ENCODE results near the gene AP3D1. TPM values are rescaled to one million over a fixed set of nuclear protein-coding genes. Genes with fewer than 3 reads are reported as not detected.

Gene AP3D1
- total RNA-seq, 1 donor from 2014 or later = 109 TPM

DNA sequence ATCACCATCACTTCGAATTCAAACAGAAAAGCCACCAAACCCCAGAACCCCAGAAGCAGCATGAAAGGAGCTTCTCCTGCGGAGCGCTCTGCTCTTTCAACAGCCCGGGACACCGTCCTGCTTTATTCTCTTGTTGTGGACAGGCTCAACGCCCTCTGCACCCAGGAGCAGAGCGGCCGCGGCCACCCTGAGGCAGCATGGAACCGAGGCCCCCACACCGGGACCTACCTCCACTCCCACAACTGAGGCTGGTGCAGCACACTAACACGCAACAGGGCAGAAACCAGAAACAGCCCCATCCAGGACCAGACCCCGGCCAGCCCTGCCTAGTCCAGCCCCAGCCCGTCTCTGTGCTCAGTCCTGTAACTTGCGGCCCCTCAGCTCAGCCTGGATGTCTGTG, 7.2 kb downstream of the AP3D1 start:
- Histone ChIP-seq H3K36me3 (peaks cover 19% of the 10 kb centered on the region), H3K4me3 (no peak overlapping the region), H3K4me1 (peaks cover 13% of the 10 kb centered on the region), H3K27me3 (no peaks in the 10 kb centered on the region), H3K9me3 (no peaks in the 10 kb centered on the region), H3K27ac (no peak overlapping the region)
- ATAC-seq (peak; percentile 24), DNase-seq (no peak)
- intact Hi-C loops (cut with DNase I) = no loop called here
- TF ChIP-seq, protein P1, sequence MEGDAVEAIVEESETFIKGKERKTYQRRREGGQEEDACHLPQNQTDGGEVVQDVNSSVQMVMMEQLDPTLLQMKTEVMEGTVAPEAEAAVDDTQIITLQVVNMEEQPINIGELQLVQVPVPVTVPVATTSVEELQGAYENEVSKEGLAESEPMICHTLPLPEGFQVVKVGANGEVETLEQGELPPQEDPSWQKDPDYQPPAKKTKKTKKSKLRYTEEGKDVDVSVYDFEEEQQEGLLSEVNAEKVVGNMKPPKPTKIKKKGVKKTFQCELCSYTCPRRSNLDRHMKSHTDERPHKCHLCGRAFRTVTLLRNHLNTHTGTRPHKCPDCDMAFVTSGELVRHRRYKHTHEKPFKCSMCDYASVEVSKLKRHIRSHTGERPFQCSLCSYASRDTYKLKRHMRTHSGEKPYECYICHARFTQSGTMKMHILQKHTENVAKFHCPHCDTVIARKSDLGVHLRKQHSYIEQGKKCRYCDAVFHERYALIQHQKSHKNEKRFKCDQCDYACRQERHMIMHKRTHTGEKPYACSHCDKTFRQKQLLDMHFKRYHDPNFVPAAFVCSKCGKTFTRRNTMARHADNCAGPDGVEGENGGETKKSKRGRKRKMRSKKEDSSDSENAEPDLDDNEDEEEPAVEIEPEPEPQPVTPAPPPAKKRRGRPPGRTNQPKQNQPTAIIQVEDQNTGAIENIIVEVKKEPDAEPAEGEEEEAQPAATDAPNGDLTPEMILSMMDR (IDR thresholded peaks at IDR 0.05) = no peak

DNA sequence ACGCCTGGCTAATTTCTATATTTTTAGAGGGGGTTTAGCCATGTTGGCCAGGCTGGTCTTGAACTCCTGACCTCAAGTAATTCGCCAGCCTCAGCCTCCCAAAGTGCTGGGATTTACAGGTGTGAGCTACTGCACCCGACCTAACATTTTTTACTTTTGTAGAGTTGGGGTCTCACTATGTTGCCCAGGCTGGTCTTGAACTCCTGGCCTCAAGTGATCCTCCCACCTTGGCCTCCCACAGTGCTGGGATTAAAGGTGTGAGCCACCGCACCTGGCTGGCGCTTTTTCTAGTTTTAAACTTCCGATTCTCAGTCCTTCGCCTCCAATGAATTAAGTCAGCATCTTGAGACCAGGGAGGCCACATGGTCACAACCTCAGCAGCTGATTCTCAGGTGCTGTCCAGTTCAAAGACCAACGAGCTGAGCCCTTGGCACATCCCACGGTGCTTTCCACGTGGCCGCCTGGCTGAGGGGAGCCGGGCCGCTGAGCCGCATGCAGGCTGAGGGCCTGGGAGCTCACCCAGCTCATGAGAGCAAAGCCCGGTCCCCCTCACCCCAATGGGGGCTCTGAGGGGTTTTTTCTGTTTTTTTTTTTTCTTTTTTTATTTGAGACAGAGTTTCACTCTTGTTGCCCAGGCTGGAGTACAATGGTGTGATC, 9.1 kb downstream of the AP3D1 start:
- H3K4me1 ChIP-seq = no peaks in the 10 kb centered on the region
- intact Hi-C loops (cut with DNase I) = no loop called here
- ATAC-seq (no peak), DNase-seq (no peak)
- H3K9me3 ChIP-seq = no peaks in the 10 kb centered on the region
- no peaks in the 10 kb centered on the region for H3K27me3 ChIP-seq
- H3K36me3 ChIP-seq = peaks cover 33% of the 10 kb centered on the region
- TF ChIP-seq, protein P1 (IDR thresholded peaks at IDR 0.05) = no peak
- no peak overlapping the region for H3K27ac ChIP-seq
- H3K4me3 ChIP-seq = no peak overlapping the region

DNA sequence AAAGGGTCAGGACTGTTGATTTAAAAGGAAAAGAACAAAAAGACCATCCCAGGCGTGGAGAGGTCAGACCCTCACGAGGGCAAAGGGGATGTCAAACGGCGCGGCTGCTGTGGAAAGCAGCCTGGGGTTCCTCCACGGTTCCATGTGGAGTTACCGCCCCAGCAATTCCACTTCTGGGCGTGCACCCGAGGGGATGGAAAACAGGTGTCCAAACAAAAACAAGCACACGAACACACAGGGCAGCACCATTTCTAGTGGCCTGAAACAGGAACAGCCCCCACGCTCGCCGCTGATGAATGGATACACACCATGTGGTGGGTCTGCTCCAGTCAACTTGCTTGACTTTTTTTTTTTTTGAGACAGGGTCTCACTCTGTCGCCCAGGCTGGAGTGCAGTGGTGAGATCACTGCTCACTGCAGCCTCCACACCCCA, 11.2 kb downstream of the AP3D1 start:
- Histone ChIP-seq H3K4me1 (no peaks in the 10 kb centered on the region), H3K27ac (no peak overlapping the region), H3K36me3 (peaks cover 46% of the 10 kb centered on the region), H3K4me3 (no peak overlapping the region), H3K27me3 (no peaks in the 10 kb centered on the region), H3K9me3 (no peaks in the 10 kb centered on the region)
- DNase-seq (no peak), ATAC-seq (no peak)
- TF ChIP-seq, protein P1 (IDR thresholded peaks at IDR 0.05) = no peak
- intact Hi-C loops (cut with DNase I) = no loop called here

DNA sequence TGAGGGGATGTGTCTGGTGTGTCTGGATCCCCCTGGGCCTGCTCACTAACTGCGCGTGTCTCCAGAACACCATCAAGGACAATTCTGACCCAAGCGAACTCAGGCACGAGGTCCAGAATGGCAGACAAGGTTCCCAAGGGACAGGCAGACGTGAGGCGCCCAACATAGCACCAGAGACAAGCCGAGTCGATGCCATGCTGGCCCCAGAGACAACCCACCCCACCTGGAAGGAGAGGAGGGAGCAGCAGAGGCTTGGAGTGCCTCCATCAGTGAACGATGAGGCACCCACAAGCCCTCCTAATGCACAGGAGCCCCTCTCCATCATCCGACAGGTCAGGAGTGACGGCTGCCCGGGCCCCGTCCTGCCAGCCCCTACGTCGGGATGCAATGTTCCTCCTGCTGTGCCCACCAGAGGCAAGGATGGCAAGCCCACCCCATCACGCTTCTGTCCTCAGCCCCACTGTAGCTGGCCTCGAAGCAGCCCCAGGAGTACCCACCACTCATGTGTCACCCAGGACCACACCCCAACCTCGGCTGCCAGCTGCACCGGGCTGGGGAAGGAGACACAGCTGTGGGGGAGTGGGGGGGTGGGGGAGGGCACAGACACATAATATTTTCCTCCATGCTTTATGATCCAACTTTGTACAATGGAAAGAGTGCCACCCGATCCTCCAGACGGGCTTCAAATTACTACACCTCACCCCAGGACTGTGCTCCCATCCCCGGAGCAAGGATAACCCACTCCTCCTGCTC, 11.8 kb downstream of the AP3D1 start:
- H3K27me3 ChIP-seq = no peaks in the 10 kb centered on the region
- TF ChIP-seq, protein P1 (IDR thresholded peaks at IDR 0.05) = no peak
- intact Hi-C loops (cut with DNase I) = no loop called here
- no peak for DNase-seq
- no peaks in the 10 kb centered on the region for H3K9me3 ChIP-seq
- no peak overlapping the region for H3K4me3 ChIP-seq
- no peak for ATAC-seq
- H3K36me3 ChIP-seq = peaks cover 42% of the 10 kb centered on the region
- no peak overlapping the region for H3K27ac ChIP-seq
- H3K4me1 ChIP-seq = no peaks in the 10 kb centered on the region

DNA sequence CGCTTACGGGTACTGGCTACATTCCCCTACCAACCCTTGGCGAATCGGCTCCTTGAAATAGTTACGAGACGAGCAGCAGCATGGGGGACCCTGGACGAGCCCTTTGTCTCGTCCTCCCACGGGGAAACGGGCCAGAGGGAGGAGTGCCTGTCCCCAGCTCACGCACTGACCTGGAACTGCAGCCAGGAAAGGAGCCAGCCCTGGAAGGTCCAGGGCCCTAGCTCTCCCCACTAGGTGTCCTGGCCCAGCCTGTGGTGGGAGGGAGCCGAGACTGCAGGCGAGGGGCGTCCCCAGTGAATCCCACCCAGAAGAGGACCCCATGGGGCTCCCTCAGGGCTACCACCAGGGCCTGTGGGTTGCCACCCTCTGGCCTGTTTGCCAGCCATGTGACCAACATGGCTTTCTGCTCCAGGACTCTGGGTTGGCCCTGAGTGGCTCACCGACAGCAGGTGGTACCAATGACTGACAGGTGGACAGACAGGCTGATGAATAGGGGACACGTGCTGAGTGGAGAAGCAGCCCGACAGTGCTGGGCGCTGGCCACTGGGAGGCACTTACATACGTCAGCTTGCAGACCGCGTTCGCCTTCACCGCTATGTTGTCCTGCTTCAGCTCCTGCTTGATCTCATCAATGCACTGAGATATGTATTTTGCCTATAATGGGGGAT, 13.2 kb downstream of the AP3D1 start:
- intact Hi-C loops (cut with DNase I) = no loop called here
- no peak for DNase-seq
- no peaks in the 10 kb centered on the region for H3K9me3 ChIP-seq
- H3K27ac ChIP-seq = no peak overlapping the region
- H3K36me3 ChIP-seq = peaks cover 52% of the 10 kb centered on the region
- no peaks in the 10 kb centered on the region for H3K27me3 ChIP-seq
- H3K4me1 ChIP-seq = no peaks in the 10 kb centered on the region
- no peak for ATAC-seq
- H3K4me3 ChIP-seq = no peak overlapping the region
- TF ChIP-seq, protein P1 (IDR thresholded peaks at IDR 0.05) = no peak

Data from upper lobe of right lung (tissue), 1 donor.